ENCODE data around the gene BRD4. TPM values are rescaled to one million over a fixed set of nuclear protein-coding genes. Genes with fewer than 3 reads are reported as not detected.

BRD4 gene
- total RNA-seq, 1 donor from 2014 or later: 14.7 TPM

- no peak for TF ChIP-seq CTCF (conservative IDR thresholded peaks at IDR 0.05; ENCODE audit: low read depth, low read length)
- H3K4me3 ChIP-seq (ENCODE audit: low read depth, low read length): no peak overlapping the region
These were observed 45.5 kb downstream of the BRD4 start for GRCh38 chr19:15286688-15287365.

GRCh38 chr19:15285896-15286591, 46.3 kb downstream of the BRD4 start:
- TF ChIP-seq CTCF (conservative IDR thresholded peaks at IDR 0.05; ENCODE audit: low read depth, low read length): no peak
- no peak overlapping the region for H3K4me3 ChIP-seq (ENCODE audit: low read depth, low read length)
- DNase-seq (ENCODE audit: low read depth): no peak

More at GRCh38 chr19:15286688-15287365, 45.5 kb downstream of the BRD4 start:
- DNase-seq (ENCODE audit: low read depth): no peak

- H3K4me3 ChIP-seq (ENCODE audit: low read depth, low read length): no peak overlapping the region
- no peak for DNase-seq (ENCODE audit: low read depth)
- TF ChIP-seq CTCF (conservative IDR thresholded peaks at IDR 0.05; ENCODE audit: low read depth, low read length): no peak
These were observed 47.4 kb downstream of the BRD4 start for GRCh38 chr19:15284896-15285295.

- TF ChIP-seq CTCF (conservative IDR thresholded peaks at IDR 0.05; ENCODE audit: low read depth, low read length): no peak
- no peak for DNase-seq (ENCODE audit: low read depth)
- no peak overlapping the region for H3K4me3 ChIP-seq (ENCODE audit: low read depth, low read length)
These were observed 48.2 kb downstream of the BRD4 start for GRCh38 chr19:15284091-15284490.

- TF ChIP-seq CTCF (conservative IDR thresholded peaks at IDR 0.05; ENCODE audit: low read depth, low read length): no peak
- H3K4me3 ChIP-seq (ENCODE audit: low read depth, low read length): no peak overlapping the region
These were observed 49.0 kb downstream of the BRD4 start for GRCh38 chr19:15283141-15283883.

GRCh38 chr19:15282311-15282705, 50.0 kb downstream of the BRD4 start:
- no peak overlapping the region for H3K4me3 ChIP-seq (ENCODE audit: low read depth, low read length)
- no peak for DNase-seq (ENCODE audit: low read depth)
- TF ChIP-seq CTCF (conservative IDR thresholded peaks at IDR 0.05; ENCODE audit: low read depth, low read length): no peak

More at GRCh38 chr19:15283141-15283883, 49.0 kb downstream of the BRD4 start:
- no peak for DNase-seq (ENCODE audit: low read depth)
